Stomach (tissue), 9 donors: Measurements from ENCODE around the gene SLBP. TPM values are rescaled to one million over a fixed set of nuclear protein-coding genes. Genes with fewer than 3 reads are reported as not detected.

ENCODE experiments used
- DNase-seq, 2 donors: peaks; one replicate each; pipeline versions ENCODE4 v3.0.0 to v3.0.0-alpha.2; 2013 to 2019
- H3K27ac ChIP-seq, 5 donors: fragments of 200-600 bp in 4 of 5; sonication (generic) in 4 of 5; one replicate each; pipeline ENCODE4 v1.5.1; 2013 to 2019; ENCODE audit warnings: mild to moderate bottlenecking in 1 of 5, moderate library complexity in 1 of 5
- H3K27me3 ChIP-seq, 3 donors: fragments of 200-600 bp; sonication (generic); one replicate each; pipeline ENCODE4 v1.5.1; 2017 to 2019; ENCODE audit warnings: mixed run types in 1 of 3
- H3K36me3 ChIP-seq, 4 donors: fragments of 200-600 bp; sonication (generic); 1 replicate in 3 of 4; 2 replicates in 1 of 4; pipeline ENCODE4 v1.5.1; 2016 to 2019
- H3K4me1 ChIP-seq, 4 donors: fragments of 200-600 bp; sonication (generic); one replicate each; pipeline ENCODE4 v1.5.1; 2016 to 2019
- H3K4me3 ChIP-seq, 4 donors: fragments of 200-600 bp; sonication (generic) in 3 of 4; one replicate each; pipeline ENCODE4 v1.5.1; 2016 to 2019; ENCODE audit warnings: mild to moderate bottlenecking in 1 of 4
- H3K9me3 ChIP-seq, 4 donors: fragments of 200-600 bp; sonication (generic); one replicate each; pipeline ENCODE4 v1.5.1; 2016 to 2019
- CTCF ChIP-seq, 7 experiments: fragments of 450-650 bp in 4 of 7; fragments of 200-600 bp in 3 of 7; sonication (generic) in 3 of 7; IDR thresholded peaks; one replicate each; pipeline ENCODE4 v1.5.1; 2016 to 2019; ENCODE audit warnings: antibody characterized with exemption in 7 of 7, control low read depth in 2 of 7, mild to moderate bottlenecking in 1 of 7
- EP300 ChIP-seq: sonication (generic); formaldehyde crosslinking; IDR thresholded peaks from one replicate; pipeline ENCODE4 v1.6.1; 2017; ENCODE audit warnings: antibody characterized with exemption
- POLR2A ChIP-seq, 4 donors: fragments of 450-650 bp; IDR thresholded peaks; one replicate each; pipeline ENCODE4 v1.6.1; 2016; ENCODE audit warnings: antibody characterized with exemption in 4 of 4, control low read depth in 2 of 4, mild to moderate bottlenecking in 1 of 4, moderate library complexity in 1 of 4
- POLR2AphosphoS5 ChIP-seq, 3 donors: sonication (generic); formaldehyde crosslinking; IDR thresholded peaks; one replicate each; pipeline ENCODE4 v1.6.1; 2016; ENCODE audit warnings: antibody characterized with exemption in 3 of 3
- WGBS, 5 donors: extraction: QIAGEN DNeasy Blood & Tissue Kit in 3 of 5; methylation state at CpG; one replicate each; pipeline versions ENCODE4 v1.1.5 to v1.1.7; 2013 to 2018; 5-methylcytosine and 5-hydroxymethylcytosine counted together
- intact Hi-C: fragments of 100-400 bp; cut with DNase I; formaldehyde crosslinking; loops from one replicate; pipeline ENCODE4 v1.15.1; 2023; ENCODE audit warnings: low total_unique reads
- polyA plus RNA-seq, 3 donors: library from polyadenylated mRNA; stranded (reverse); fragments of 200-250 nt; gene quantifications; one replicate each; pipeline ENCODE4 v1.2.3, GENCODE V29; 2013
- small RNA-seq, 4 donors: library from RNA; depleted of rRNA; stranded (forward); fragments of <200 nt; gene quantifications; one replicate each; pipeline ENCODE3, GENCODE V24; 2016
- total RNA-seq, 5 donors: library from RNA; depleted of rRNA; stranded (reverse); fragments of >200 nt; gene quantifications; one replicate each; pipeline versions ENCODE4 v1.1.0 to v1.2.3, GENCODE V29; 2014 to 2016
- donor health status: healthy with polysubstance abuse.
- donor health status: Bipolar disorder and iron deficiency.
- donor health status: healthy.

Gene SLBP
- total and polyA plus RNA-seq, 8 donors, result 28.3 to 163 (median 38.1) TPM

DNA sequence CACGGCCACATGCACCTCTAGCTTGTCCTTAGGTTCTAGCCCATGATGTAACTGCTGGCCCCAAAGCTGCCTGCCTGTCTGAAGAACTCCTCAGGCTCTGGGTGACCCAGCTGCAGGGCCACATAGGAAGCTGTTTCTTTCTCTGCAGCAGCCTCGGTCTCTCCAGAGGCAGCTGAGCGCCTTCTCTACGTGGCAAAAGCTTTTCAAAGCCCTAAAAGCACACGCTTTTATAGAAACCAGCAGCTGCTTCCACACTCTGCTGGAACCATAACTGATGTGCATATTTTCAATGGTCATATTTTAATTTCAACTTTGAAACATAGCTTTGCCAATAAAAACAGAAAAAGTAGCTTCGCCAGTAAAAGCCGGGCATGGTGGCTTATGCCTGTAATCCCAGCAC lies 65.4 kb downstream of the SLBP start:
- DNase-seq, result no peak
- Histone ChIP-seq H3K27me3 (no peaks in the 10 kb centered on the region), H3K4me3 (no peak overlapping the region), H3K27ac (no peak overlapping the region), H3K36me3 (no peaks in the 10 kb centered on the region), H3K4me1 (peaks cover 7 to 19% (median 16%) of the 10 kb centered on the region in 4 donors), H3K9me3 (no peaks in the 10 kb centered on the region)
- WGBS, 5 donors, result 92 to 94% (median 93%) methylated on average over 7 of the region's 7 CpGs
- TF ChIP-seq CTCF (IDR thresholded peaks at IDR 0.05) (no peak), POLR2AphosphoS5 (IDR thresholded peaks at IDR 0.05) (no peak), EP300 (no peak), POLR2A (IDR thresholded peaks at IDR 0.05) (no peak)
- intact Hi-C loops, result no loop called here

DNA sequence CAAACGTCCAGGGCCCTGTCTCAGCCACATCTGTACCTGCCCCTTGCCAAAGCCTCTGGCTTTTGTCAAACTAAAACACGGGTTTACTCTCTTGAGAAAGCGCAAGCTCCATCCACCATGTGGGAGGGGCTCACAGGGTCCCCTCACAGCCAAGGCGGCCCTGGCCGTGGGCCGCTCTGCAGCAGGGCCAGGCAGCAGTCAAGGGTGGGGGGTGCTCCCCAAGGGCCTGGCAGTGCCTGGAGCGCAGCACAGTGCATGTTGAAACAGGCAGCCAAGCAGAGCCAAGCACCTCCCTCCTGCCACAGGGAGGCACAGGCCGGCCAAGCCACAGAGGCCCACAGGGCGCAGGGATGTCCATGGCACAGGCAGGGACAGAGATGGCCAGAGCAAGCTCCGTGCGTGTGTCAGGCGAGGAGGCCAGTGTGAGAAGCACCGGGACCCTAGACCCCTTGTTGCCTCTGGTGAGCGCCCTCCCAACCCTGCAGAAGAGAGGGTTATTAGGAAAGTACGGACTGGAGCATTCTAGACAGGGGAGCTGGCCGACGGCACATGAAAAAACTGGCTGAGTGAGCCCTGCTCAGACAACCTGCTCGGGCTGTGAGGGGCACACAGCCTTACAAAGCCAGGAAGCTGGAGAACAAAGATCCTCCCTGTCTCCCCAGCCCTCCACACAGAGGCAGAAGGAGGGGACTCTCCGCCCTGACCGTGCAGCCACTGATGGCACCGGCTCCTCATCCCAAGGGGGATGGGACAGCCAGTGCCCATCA lies 67.0 kb downstream of the SLBP start:
- no peaks in the 10 kb centered on the region for H3K9me3 ChIP-seq
- TF ChIP-seq POLR2AphosphoS5 (IDR thresholded peaks at IDR 0.05) (peak; percentile 24 to 72 (median 30)), POLR2A (IDR thresholded peaks at IDR 0.05) (no peak)
- intact Hi-C loops, result no loop called here
- peak overlapping the region in 1 of 4 donors; percentile 7 for H3K4me3 ChIP-seq
- H3K27me3 ChIP-seq, result no peaks in the 10 kb centered on the region
- H3K27ac ChIP-seq, result peak overlapping the region in 4 of 5 donors; percentile 14 to 84 (median 46)
- peak; percentile 72 to 83 for DNase-seq
- peaks cover 7 to 19% (median 16%) of the 10 kb centered on the region in 4 donors for H3K4me1 ChIP-seq
- H3K36me3 ChIP-seq, result no peaks in the 10 kb centered on the region
- WGBS, 5 donors, result 30 to 49% (median 34%) methylated on average over 19 to 21 of the region's 21 CpGs

DNA sequence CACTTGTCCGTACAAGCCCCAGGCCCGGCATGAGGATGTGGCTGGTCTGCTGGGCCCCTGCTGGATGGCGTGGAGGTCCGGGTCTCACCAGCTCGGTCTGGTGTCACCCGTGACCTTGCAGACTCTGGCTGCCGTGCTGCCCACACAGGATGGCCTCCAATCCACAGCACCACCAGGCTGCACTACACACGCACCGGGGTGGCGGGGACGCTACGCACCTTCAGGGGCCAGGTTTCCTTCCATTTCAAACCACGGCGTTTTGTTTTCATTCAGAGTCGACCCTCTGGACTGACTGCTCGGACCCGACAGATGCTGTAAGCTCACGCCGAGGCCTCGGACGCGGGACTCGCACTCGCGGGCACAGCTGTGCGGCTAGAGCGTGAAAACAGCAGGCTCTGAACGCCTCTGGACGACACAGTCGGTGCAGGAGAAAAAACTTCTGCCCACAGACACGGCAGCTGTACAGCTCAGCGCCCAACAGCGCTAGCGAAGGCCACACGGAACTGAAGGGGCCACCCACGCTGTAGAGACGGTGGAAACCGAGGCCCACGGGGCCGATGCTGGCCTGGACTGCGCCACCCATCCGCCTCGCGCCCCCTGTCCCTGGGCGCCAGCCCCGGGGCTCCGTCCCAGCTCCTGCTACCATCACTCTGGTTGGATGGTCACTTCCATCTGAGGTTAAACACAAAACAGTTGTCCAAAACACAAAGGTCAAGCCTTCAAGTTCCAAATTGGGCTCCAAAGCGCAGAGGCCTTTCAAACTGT lies 68.0 kb downstream of the SLBP start:
- peaks cover 7 to 19% (median 16%) of the 10 kb centered on the region in 4 donors for H3K4me1 ChIP-seq
- no peaks in the 10 kb centered on the region for H3K9me3 ChIP-seq
- H3K27me3 ChIP-seq, result no peaks in the 10 kb centered on the region
- intact Hi-C loops, result no loop called here
- H3K36me3 ChIP-seq, result no peaks in the 10 kb centered on the region
- no peak overlapping the region for H3K4me3 ChIP-seq
- H3K27ac ChIP-seq, result peak overlapping the region in 4 of 5 donors; percentile 14 to 84 (median 34)
- DNase-seq, result no peak
- 91 to 96% (median 94%) methylated on average over 46 to 48 of the region's 48 CpGs for WGBS, 5 donors
- TF ChIP-seq CTCF (IDR thresholded peaks at IDR 0.05) (no peak), POLR2AphosphoS5 (IDR thresholded peaks at IDR 0.05) (no peak), POLR2A (IDR thresholded peaks at IDR 0.05) (no peak), EP300 (no peak)

Small RNAs within 50 kb of the gene (small RNA-seq; reads per million reads assigned to genes)
- 0 reads per million in 4 donors for gene RF00019

Other genes with a start within 250 kb of the SLBP start
- gene FAM53A, start 28.0 kb downstream of the SLBP start, total RNA-seq, result under 1 TPM in 1 of 5 donors, not detected in 4; 0.73 TPM
- 1 to 10 TPM; 1.4 to 2.8 (median 2.1) TPM for gene FAM53A, start 28.0 kb downstream of the SLBP start, polyA plus RNA-seq
- 100 to 1,000 TPM in 2 of 5 donors, 10 to 100 TPM in 2, 1 to 10 TPM in 1; 9.9 to 171 (median 41.6) TPM for gene TMEM129, start 9.0 kb upstream of the SLBP start, total RNA-seq
- 10 to 100 TPM; 13.7 to 29.9 (median 19.1) TPM for gene TMEM129, start 9.0 kb upstream of the SLBP start, polyA plus RNA-seq
- 10 to 100 TPM in 4 of 5 donors, 1 to 10 TPM in 1; 9.5 to 74.1 (median 30.9) TPM for gene TACC3, start 9.2 kb upstream of the SLBP start, total RNA-seq
- gene TACC3, start 9.2 kb upstream of the SLBP start, polyA plus RNA-seq, result 10 to 100 TPM in 2 of 3 donors, 1 to 10 TPM in 1; 7.2 to 22.7 (median 14.3) TPM
- 100 to 1,000 TPM in 1 of 5 donors, 10 to 100 TPM in 4; 20.0 to 530 (median 30.3) TPM for gene FGFR3, start 81.0 kb upstream of the SLBP start, total RNA-seq
- gene FGFR3, start 81.0 kb upstream of the SLBP start, polyA plus RNA-seq, result 10 to 100 TPM in 1 of 3 donors, 1 to 10 TPM in 2; 1.2 to 84.1 (median 2.7) TPM
- gene LETM1, start 143.8 kb upstream of the SLBP start, total RNA-seq, result 100 to 1,000 TPM in 1 of 5 donors, 10 to 100 TPM in 4; 46.4 to 255 (median 58.9) TPM
- 10 to 100 TPM in 2 of 3 donors, 1 to 10 TPM in 1; 5.3 to 12.2 (median 10.3) TPM for gene LETM1, start 143.8 kb upstream of the SLBP start, polyA plus RNA-seq
- gene NSD2, start 159.1 kb upstream of the SLBP start, total RNA-seq, result 100 to 1,000 TPM in 2 of 5 donors, 10 to 100 TPM in 3; 55.6 to 176 (median 66.1) TPM
- gene NSD2, start 159.1 kb upstream of the SLBP start, polyA plus RNA-seq, result 10 to 100 TPM in 1 of 3 donors, 1 to 10 TPM in 2; 4.9 to 10.5 (median 9.4) TPM